K562 (cell line): ENCODE data around the gene FASTK. TPM values are rescaled to one million over a fixed set of nuclear protein-coding genes. Genes with fewer than 3 reads are reported as not detected.

ENCODE experiments used
- ATAC-seq: fragments of 200-7000 bp; cut with Tn5 transposase; 3 replicates; pipeline ENCODE4 v1.9.1; 2020; ENCODE audit warnings: moderate library complexity
- BruUV-seq: library from RNA; stranded (reverse); fragments of 400-500 nt; replicated peaks from 2 replicates; lab custom pipeline; 2021; lab: Mats Ljungman, UMichigan
- CTCF ChIA-PET: fragments of 300-600 bp; formaldehyde crosslinking; extraction: SDS; loops from one replicate; lab custom pipeline; 2021; ENCODE audit warnings: low intra/inter-chr PET ratio; lab: Yijun Ruan, JAX
- POLR2A ChIA-PET: fragments of 300-600, 350-650 bp; sonication (Branson Sonifier 250); formaldehyde crosslinking; extraction: SDS; loops from one replicate; lab custom pipeline; 2021; ENCODE audit warnings: antibody characterized with exemption, inconsistent platforms; lab: Yijun Ruan, JAX
- DNase-seq, 4 experiments: peaks; one replicate each; pipeline versions ENCODE4 v3.0.0 to v3.0.0-alpha.2; 2011 to 2018; ENCODE audit warnings: low spot score in 3 of 4, mixed read lengths in 3 of 4; ENCODE audit errors: extremely low read depth in 1 of 4
- FAIRE-seq: peaks from 2 replicates; lab custom pipeline; 2011; peaks lifted over from hg19 to GRCh38; lab: Jason Lieb, UNC
- H2AFZ ChIP-seq: 2 replicates; pipeline ENCODE4 v1.6.0; 2011; ENCODE audit warnings: low read depth, low read length, control low read depth, inconsistent platforms
- H3K27ac ChIP-seq: fragments of 200-600 bp; 3 replicates; pipeline ENCODE4 v1.8.0; 2011; ENCODE audit warnings: low read depth, mild to moderate bottlenecking, control low read depth, inconsistent platforms, low read length, moderate library complexity, mixed read lengths; ENCODE audit errors: extremely low read depth
- H3K27me3 ChIP-seq, 2 experiments: fragments of 300-600 bp in 1 of 2; 2 replicates in 1 of 2; 3 replicates in 1 of 2; pipeline versions ENCODE4 v1.6.0 to v1.8.0; 2011; ENCODE audit warnings: inconsistent platforms in 2 of 2, low read length in 2 of 2, mild to moderate bottlenecking in 1 of 2, mixed read lengths in 1 of 2, moderate library complexity in 1 of 2; ENCODE audit not compliant: control insufficient read depth in 2 of 2, insufficient read depth in 2 of 2
- H3K36me3 ChIP-seq: fragments of 300-600 bp; 3 replicates; pipeline ENCODE4 v1.8.0; 2011; ENCODE audit warnings: mild to moderate bottlenecking, low read length, inconsistent platforms; ENCODE audit not compliant: control insufficient read depth, insufficient read depth
- H3K4me1 ChIP-seq, 2 experiments: fragments of 200-600 bp in 1 of 2; replicated peaks in 1 of 2; 2 replicates in 1 of 2; 3 replicates in 1 of 2; pipeline versions ENCODE4 v1.5.1 to v1.8.0; 2011; ENCODE audit warnings: inconsistent platforms in 2 of 2, low read length in 2 of 2, mild to moderate bottlenecking in 1 of 2, mixed read lengths in 1 of 2, moderate library complexity in 1 of 2; ENCODE audit not compliant: control insufficient read depth in 2 of 2, insufficient read depth in 2 of 2
- H3K4me2 ChIP-seq: 2 replicates; pipeline ENCODE4 v1.6.1; 2011; ENCODE audit warnings: low read length, control low read depth, inconsistent platforms, mixed read lengths; ENCODE audit not compliant: insufficient read depth
- H3K4me3 ChIP-seq: fragments of 200-600 bp; sonication (generic), shearing (Covaris generic); 2 replicates; pipeline ENCODE4 v1.5.1; 2016; ENCODE audit warnings: control low read depth, inconsistent platforms
- H3K79me2 ChIP-seq: fragments of 200-600 bp; 3 replicates; pipeline ENCODE4 v1.8.0; 2011; ENCODE audit warnings: low read length, inconsistent platforms; ENCODE audit not compliant: control insufficient read depth, insufficient read depth
- H3K9ac ChIP-seq, 2 experiments: 2 replicates each; pipeline versions ENCODE4 v1.6.0 to v1.6.1; 2011; ENCODE audit warnings: low read depth in 2 of 2, low read length in 2 of 2, control low read depth in 1 of 2, inconsistent platforms in 1 of 2, mild to moderate bottlenecking in 1 of 2, mixed read lengths in 1 of 2; ENCODE audit not compliant: insufficient read depth in 1 of 2
- H3K9me1 ChIP-seq: one replicate; pipeline ENCODE4 v1.6.0; 2011; ENCODE audit warnings: inconsistent platforms, mild to moderate bottlenecking, low read length, moderate library complexity; ENCODE audit not compliant: control insufficient read depth, insufficient read depth
- H3K9me3 ChIP-seq: replicated peaks from 2 replicates; pipeline ENCODE4 v1.5.1; 2011; ENCODE audit warnings: low read depth, low read length, inconsistent platforms; ENCODE audit not compliant: control insufficient read depth, insufficient read depth
- H4K20me1 ChIP-seq: replicated peaks from 2 replicates; pipeline ENCODE4 v1.6.1; 2011; ENCODE audit warnings: low read length, inconsistent platforms, mixed read lengths; ENCODE audit not compliant: control insufficient read depth, insufficient read depth
- DLX4 ChIP-seq: fragments of 250-450 bp; sonication (Bioruptor Pico); IDR thresholded peaks from 2 replicates; pipeline ENCODE4 v1.6.1; 2021; ENCODE audit warnings: mild to moderate bottlenecking
- ETS1 ChIP-seq: conservative IDR thresholded peaks from 2 replicates; pipeline ENCODE4 v1.6.1; 2011; ENCODE audit warnings: low read depth, mild to moderate bottlenecking, low read length; ENCODE audit not compliant: control insufficient read depth
- EWSR1 ChIP-seq: fragments of 450-650 bp; IDR thresholded peaks from 2 replicates; pipeline ENCODE4 v1.6.1; 2018; ENCODE audit warnings: borderline replicate concordance, mild to moderate bottlenecking, low read depth, moderate library complexity; ENCODE audit not compliant: partially characterized antibody
- HDAC8 ChIP-seq: fragments of 450-650 bp; IDR thresholded peaks from 2 replicates; pipeline ENCODE4 v1.6.1; 2016; ENCODE audit warnings: mild to moderate bottlenecking, missing genetic modification characterization, moderate library complexity, missing compliant biosample characterization
- HDGF ChIP-seq: fragments of 450-650 bp; IDR thresholded peaks from 2 replicates; pipeline ENCODE4 v1.6.1; 2016
- HLTF ChIP-seq: fragments of 450-650 bp; IDR thresholded peaks from 2 replicates; pipeline ENCODE4 v1.6.1; 2016
- JUN ChIP-seq, 2 experiments: sonication (generic) in 1 of 2; formaldehyde crosslinking in 1 of 2; IDR thresholded peaks; 2 replicates each; pipeline versions ENCODE4 v1.6.1 to v1.8.0; 2012 to 2022; ENCODE audit warnings: borderline replicate concordance in 2 of 2, mild to moderate bottlenecking in 2 of 2, improper control_type of control experiment in 1 of 2, low read depth in 1 of 2, low read length in 1 of 2, missing genetic modification reagents in 1 of 2
- MCM3 ChIP-seq: fragments of 450-650 bp; IDR thresholded peaks from 2 replicates; pipeline ENCODE4 v1.6.1; 2016
- PCBP2 ChIP-seq: fragments of 200-400 bp; formaldehyde crosslinking; IDR thresholded peaks from 2 replicates; pipeline ENCODE4 v1.6.1; 2018; ENCODE audit warnings: low read length, low read depth, mild to moderate bottlenecking, moderate library complexity; ENCODE audit not compliant: poor library complexity, severe bottlenecking
- RERE ChIP-seq: sonication (generic); formaldehyde crosslinking; IDR thresholded peaks from 2 replicates; pipeline ENCODE4 v1.8.0; 2023; ENCODE audit warnings: missing genetic modification reagents, mild to moderate bottlenecking, borderline replicate concordance
- SMARCC2 ChIP-seq: fragments of 450-650 bp; IDR thresholded peaks from 2 replicates; pipeline ENCODE4 v1.6.1; 2017; ENCODE audit warnings: antibody characterized with exemption, moderate library complexity, mild to moderate bottlenecking, low read depth
- ZNF444 ChIP-seq: fragments of 250-450 bp; sonication (Bioruptor Pico); IDR thresholded peaks from 2 replicates; pipeline ENCODE4 v1.4.0; 2020; ENCODE audit warnings: mild to moderate bottlenecking, moderate library complexity
- ZNF584 ChIP-seq: fragments of 200-800 bp; sonication (Bioruptor generic); IDR thresholded peaks from 2 replicates; pipeline ENCODE4 v1.6.1; 2016; ENCODE audit warnings: low read depth, mild to moderate bottlenecking, missing genetic modification characterization, missing compliant biosample characterization
- WGBS: fragments of 100-300 bp; shearing (Covaris generic); methylation state at CpG from one replicate; pipeline ENCODE4 v1.1.6; 2016; ENCODE audit warnings: low coverage, mixed read lengths; ENCODE audit not compliant: insufficient coverage; ENCODE audit errors: missing lambda C conversion rate; 5-methylcytosine and 5-hydroxymethylcytosine counted together
- in situ Hi-C: fragments of 300-500 bp; cut with MboI; formaldehyde crosslinking; loops from 4 replicates; pipeline ENCODE4 v1.15.0; 2018; ENCODE audit warnings: inconsistent platforms, mixed read lengths
- intact Hi-C: fragments of 100-400 bp; cut with micrococcal nuclease; formaldehyde crosslinking; loops from 2 replicates; pipeline ENCODE4 v1.14.2; 2022
- polyA plus RNA-seq, 8 experiments: library from polyadenylated mRNA; depleted of rRNA in 4 of 8; stranded (reverse) in 5 of 8; unstranded in 3 of 8; fragments of >200 nt; fragmentation: Nextera tagmentation in 2 of 8; fragmentation: Illumina TruSeq in 1 of 8; extraction: Ambion mirVana in 2 of 8; extraction: Trizol in 1 of 8; gene quantifications; 2 replicates each; pipeline versions ENCODE4 v1.2.1 to v1.2.3, GENCODE V29; 2011 to 2014; ENCODE audit warnings: inconsistent platforms in 1 of 8, missing spikeins in 1 of 8
- total RNA-seq, 7 experiments: library from RNA; depleted of rRNA in 6 of 7; stranded (reverse); fragments of >200 nt in 6 of 7; fragmentation: Illumina TruSeq in 2 of 7; extraction: Trizol in 2 of 7; gene quantifications; 2 replicates each; pipeline versions ENCODE4 v1.2.1 to v1.2.3, GENCODE V29; 2011 to 2021; ENCODE audit warnings: low replicate concordance in 1 of 7

Gene FASTK
- total and polyA plus RNA-seq, 9 of the 15 experiments (the other 6 are each of a cell fraction or from before 2014, with no cell fraction given) = 0.51 to 150 (median 48.2) TPM

- TSS peak; percentile 34 for BruUV-seq
- intact Hi-C loops = loop anchor here (10.0 kb wide), 1 partner anchor 773 kb away; no protein-coding TSS in a partner anchor
- TF ChIP-seq MCM3 = no peak
- no peak; the same call in 1 of the 2 replicates for TF ChIP-seq ETS1
- TF ChIP-seq SMARCC2 = no peak
- no peak for TF ChIP-seq JUN (IDR thresholded peaks at IDR 0.05; ENCODE audit: borderline replicate concordance, low read depth, low read length)
- TF ChIP-seq JUN (CRISPR knock-in tag; IDR thresholded peaks at IDR 0.05; ENCODE audit: borderline replicate concordance) = no peak
- 0 out of 2 replicates have a peak, but pooled peaks have one; percentile 39 for TF ChIP-seq HDGF
- no peak for TF ChIP-seq HLTF
- TF ChIP-seq HDAC8 (tag) = 0 out of 2 replicates have a peak, but pooled peaks have one; percentile 8
- 0 out of 2 replicates have a peak, but pooled peaks have one; percentile 29 for TF ChIP-seq RERE (CRISPR knock-in tag)
- TF ChIP-seq EWSR1 = no peak
- no peak for TF ChIP-seq ZNF444 (CRISPR knock-in tag)
- TF ChIP-seq PCBP2 = no peak
- no peak for TF ChIP-seq ZNF584 (CRISPR knock-in tag)
- no peak for TF ChIP-seq DLX4 (CRISPR knock-in tag)
Measured at GRCh38 chr7:151088019-151088855, 7.6 kb upstream of the FASTK start.

More at GRCh38 chr7:151088019-151088855, 7.6 kb upstream of the FASTK start:
- no peaks in the 10 kb centered on the region for H3K9me3 ChIP-seq
- 45% methylated on average over 16 of the region's 16 CpGs for WGBS
- H3K27me3 ChIP-seq = no peaks in the 10 kb centered on the region
- ChIA-PET POLR2A (interaction anchor here (0.6 to 1.4 kb wide), 9 partner anchors 8 to 109 kb away, joined by 3 to 5 read pairs (median 3); partner anchors contain the start of gene ABCB8), CTCF (interaction anchor here (1.7 kb wide), 1 partner anchor 22 kb away, joined by 4 read pairs; no protein-coding TSS in a partner anchor)
- DNase-seq (peak in 1 of 4 experiments; percentile 58), ATAC-seq (no peak), FAIRE-seq (peak; percentile 63)
- H3K4me1 ChIP-seq = peaks cover 41 to 70% of the 10 kb centered on the region in 2 experiments
- peak overlapping the region; percentile 88 for H3K4me2 ChIP-seq
- H2AFZ ChIP-seq = no peak overlapping the region
- peaks cover 9% of the 10 kb centered on the region for H3K9me1 ChIP-seq
- H3K36me3 ChIP-seq = peaks cover 55% of the 10 kb centered on the region; the same call in 2 of the 3 replicates
- H3K27ac ChIP-seq = peak overlapping the region; percentile 81
- H3K4me3 ChIP-seq = peak overlapping the region; percentile 67
- H3K79me2 ChIP-seq = peaks cover 69% of the 10 kb centered on the region
- H4K20me1 ChIP-seq = peaks cover 46% of the 10 kb centered on the region
- in situ Hi-C loops = no loop called here
- H3K9ac ChIP-seq = peak overlapping the region; percentile 84 to 98
